Stimulated activated CD4-positive, alpha-beta T cell treated with anti-CD3 and anti-CD28 coated beads, Interleukin-12 subunit alpha, Interleukin-12 subunit beta, amount 100 ng/mL, for 4 hours (primary cell): ENCODE measurements around the gene RNASE7.

ENCODE experiments used
- DNase-seq: peaks from one replicate; pipeline ENCODE4 v3.0.0-alpha.2; 2020

The RNASE7 gene

DNA sequence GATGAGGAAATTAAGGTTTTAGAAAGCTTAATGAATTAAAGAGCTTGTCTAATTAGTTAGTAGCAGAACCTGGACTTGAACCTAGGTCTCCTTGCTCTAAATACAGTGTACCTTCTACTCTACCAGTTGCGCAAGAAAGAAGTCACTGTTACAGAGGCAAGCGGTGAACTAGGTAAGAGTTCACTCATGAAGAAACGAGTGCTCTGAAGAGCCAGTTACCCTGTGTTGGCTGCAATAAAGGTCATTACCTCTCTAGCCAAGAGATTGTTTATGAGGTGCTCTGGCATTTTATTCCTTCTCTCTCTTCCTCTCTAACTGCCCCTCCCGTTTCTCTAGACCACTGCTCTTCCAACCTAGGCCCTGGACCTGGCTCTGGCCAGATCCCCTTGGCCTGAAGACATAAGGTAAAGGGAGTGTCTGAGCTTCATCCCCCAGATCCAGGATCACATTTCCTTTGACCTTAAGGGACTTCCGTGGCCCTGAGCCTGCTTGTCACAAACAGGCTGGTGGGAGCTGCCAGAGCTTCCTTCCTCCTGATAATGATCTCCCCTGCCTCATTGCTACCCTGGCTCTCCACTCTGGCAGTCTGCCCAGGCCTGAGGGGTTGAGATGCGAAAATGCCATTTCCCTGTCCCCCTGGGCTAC lies 1.9 kb downstream of the RNASE7 start:
- DNase-seq: no peak

- DNase-seq: no peak
Observed at GRCh38 chr14:21047378-21047781, 5.2 kb downstream of the RNASE7 start.

DNA sequence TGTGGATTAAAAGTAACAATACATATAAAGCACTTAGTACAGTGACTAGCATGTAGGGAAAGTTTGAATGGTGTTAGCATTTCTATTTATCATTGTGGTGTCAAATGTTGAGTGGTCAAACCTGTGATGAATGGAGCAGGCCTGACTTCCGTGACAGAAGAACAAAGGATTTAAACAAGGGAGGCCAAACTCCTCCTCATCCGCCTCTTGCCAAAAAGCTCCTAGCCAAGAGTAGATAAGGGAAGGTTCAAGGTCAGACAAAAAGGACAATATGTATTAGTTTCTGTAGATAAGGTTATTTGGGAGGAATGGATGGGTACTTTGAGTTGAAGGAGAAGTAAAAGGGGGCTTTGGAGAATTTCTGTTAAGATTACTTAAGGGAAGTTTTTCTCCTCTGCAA lies 6.5 kb downstream of the RNASE7 start:
- no peak for DNase-seq

DNA sequence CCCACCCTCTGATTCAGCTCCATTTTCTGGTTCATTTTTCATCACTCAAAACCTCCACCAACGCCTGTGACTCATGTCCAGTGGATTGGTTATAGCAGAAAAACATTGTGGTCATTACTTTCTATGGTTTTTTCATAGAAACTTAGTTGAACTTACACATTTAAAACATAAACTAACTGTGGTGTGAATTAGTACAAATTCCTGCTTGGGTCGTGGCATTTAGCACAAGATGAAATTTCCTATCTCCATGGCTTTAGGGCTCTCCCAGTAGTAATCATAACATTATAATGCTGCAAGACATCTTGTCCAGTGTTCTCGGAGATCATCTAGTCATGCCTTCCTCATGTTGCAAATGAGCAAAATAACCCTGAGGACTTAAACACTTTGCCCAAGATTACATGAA lies 7.1 kb downstream of the RNASE7 start:
- no peak for DNase-seq

DNA sequence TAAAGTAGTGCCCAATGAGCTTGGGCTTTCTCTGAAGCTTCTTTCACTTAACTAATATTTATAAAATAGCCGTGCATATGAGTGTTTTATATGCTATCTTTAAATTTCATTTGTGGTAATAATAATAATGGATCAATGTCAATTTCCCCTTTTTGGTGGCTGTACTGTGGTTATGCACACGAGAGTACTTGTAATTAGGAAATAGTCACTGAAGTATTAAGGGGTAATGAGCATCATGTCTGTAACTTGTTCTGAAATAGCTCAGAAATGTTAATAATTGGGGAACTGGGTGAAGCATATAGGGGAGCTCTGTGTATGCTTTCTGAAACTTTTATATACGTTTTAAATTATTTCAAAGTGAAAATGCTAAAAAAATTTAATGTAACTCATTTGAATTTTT lies 8.4 kb downstream of the RNASE7 start:
- DNase-seq: no peak

- no peak for DNase-seq
Observed at GRCh38 chr14:21053184-21054122, 11.3 kb downstream of the RNASE7 start.

- DNase-seq: no peak
Observed at GRCh38 chr14:21054123-21054767, 12.1 kb downstream of the RNASE7 start.

DNA sequence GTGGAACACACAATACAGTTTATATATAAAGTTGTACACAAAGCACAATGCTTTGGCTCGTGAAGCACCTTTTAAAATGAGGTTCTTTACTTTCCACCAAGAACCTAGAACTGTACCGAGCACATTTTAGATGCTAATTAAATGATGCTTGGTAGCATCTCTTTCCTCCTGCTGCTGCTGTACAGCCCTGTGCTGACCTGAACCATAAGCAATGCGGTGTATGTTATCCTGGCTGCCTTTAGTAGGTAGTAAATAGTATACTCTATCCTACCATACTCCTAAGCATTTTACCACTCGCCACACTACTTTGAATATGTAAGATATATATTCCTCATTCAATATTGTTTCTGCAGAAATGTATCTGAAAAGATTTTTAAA lies 12.6 kb downstream of the RNASE7 start:
- DNase-seq: no peak

DNA sequence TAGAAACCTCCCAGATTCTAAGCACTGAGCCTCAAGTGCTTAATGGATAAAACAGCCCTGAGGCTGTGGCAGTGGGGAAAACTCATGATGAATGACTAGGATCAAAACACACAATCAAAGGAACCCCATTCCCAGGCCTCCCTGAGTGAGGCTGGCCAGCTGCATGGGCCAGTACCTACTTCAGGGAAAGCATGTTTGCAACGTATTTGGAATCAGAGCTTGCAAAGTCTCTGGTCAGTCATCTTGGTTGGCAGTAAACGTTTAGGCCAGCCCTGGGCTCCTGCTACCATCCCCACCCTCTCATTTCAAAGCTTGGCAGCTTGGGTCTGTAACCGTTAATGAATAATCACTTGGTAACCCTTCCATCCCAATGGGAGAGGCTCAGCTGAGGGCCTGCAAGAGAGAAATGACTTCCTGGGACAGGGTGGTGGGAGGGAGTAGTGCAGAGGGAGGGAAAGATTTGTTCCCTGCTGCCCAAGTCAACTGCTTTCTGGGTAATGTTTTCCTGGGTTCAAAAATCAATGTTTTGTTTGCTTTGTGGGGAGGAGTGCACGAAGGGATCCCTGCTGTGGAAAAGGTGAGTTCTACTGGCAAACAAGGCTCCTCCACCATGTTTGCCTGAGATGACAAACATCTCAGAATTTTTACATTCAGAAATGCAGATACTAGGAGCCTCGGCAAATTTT lies 13.4 kb downstream of the RNASE7 start:
- DNase-seq: no peak

DNA sequence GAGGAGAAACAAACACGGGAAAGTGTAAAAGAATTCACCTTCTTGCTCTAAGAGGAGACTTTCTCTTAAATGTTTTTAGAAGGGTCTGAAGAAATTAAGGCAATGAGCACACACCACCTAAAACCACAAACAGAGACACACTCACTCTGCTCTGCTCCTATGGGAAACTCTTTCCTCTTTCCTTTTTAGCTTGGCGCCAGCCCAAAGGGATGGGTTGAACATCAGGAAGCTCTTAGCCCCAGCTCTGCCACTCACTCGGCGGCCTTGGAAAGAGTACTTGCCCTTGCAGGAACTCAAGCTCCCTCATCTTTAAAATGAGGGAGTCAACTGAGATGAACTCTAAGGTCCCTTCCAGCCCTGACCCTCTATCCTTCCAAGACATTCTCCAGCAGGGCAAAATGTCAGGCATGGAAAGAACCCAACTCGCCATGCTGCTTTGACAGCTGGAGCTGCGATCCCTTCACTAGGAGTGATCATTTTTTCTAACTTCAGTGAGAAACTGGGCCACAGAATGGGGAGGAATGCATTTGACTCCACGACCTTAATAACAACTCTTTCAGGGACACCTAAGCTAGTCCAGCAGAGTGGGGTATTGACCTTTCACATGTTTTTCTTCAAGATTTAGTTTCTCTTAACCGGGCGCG lies 14.5 kb downstream of the RNASE7 start:
- no peak for DNase-seq

GRCh38 chr14:21057803-21058675 lies 15.9 kb downstream of the RNASE7 start, which contains the start of gene RNASE8:
TSS of gene RNASE8 (plus strand) at chr14:21057822. CDS start at chr14:21057893, 71 bp downstream.
- DNase-seq: no peak

GRCh38 chr14:21058903-21059302 lies 16.7 kb downstream of the RNASE7 start:
- DNase-seq: no peak

DNA sequence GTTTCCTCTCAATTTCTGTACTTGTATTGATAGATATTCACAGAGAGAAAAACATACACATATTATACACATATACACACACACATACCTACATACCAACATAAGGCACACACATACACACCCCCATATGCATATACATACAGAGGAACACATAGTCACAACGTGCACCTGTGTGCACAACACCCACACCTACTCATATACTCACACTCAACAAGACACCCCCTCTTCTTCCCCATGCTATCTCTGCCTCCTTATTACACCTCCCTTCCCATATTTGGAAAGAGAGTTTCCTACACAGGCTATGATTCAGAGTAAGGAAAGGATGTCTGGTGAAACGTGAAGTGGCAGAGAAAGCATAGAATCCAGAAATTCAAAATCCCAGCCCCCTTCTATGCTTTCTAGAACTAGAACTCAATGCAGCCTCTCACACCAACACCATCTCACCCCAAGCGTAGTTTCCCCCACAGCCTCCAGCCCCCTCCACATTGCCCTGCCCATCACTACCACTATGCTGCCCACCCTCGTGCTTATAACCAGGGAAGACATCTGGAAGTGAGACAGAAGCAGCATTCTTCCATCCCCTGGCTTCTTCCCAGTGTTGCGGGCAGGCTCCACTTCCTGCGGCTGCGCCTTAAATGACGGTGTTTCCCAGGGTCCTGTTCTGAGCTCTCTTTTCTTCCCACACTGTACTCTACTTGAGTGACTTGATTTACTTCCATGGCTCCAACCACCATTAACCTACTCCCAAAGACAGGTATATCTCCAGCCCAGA lies 17.9 kb downstream of the RNASE7 start:
- DNase-seq: no peak

DNA sequence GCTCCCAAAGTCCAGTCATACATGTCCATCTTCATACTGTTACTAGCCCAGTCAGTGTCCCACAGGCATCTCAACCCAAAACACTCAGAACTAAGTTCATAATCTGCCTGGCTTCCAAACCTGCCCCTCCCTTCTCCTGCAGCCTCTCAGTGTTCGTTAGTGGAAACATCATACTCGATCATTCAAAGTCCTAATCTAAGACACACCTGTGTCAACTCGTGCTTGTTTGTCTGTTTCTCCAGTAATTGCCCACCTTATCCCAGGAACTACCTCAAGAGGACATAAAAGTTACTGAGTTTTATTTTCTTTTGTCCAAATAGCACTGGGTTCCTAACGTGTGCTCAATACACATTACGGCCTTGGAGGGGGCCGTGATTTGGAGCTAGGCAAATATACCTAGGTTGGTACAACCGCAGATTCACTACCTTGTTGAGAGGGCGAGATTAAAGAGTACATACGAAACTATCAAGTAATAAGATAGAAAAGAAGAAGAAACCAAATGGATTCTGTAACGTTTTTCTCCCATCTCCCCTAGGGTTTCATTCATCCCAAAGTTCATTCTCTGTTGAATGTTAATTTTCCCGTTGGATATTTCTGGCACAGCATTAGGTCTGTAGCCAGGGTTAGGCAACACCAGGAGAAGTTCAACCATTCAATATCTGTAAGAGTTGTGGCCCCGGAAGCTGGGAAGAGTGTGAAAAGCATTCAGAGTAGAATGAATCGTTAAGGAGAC lies 18.6 kb downstream of the RNASE7 start:
- no peak for DNase-seq

GRCh38 chr14:21061347-21061668 lies 19.1 kb downstream of the RNASE7 start:
- no peak for DNase-seq

DNA sequence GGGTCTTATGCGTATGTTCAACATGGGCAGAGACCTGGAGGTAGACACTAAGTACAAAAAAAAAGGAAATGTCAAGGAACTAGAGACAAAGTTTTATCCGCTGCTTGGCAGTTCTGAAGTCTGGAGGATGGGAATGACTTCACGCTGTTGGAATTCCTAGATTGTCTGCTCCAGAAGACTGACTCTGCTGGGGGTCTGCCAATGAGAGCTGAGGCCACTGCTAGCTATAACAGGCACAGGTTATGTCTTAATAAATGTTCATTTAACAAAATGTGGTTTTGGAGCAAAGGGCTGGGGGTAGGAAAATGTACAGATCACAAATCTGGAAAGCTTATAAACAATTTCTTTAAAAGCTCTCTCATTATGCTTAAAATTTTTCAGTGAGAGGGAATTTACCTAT lies 21.3 kb downstream of the RNASE7 start:
- DNase-seq: no peak

DNA sequence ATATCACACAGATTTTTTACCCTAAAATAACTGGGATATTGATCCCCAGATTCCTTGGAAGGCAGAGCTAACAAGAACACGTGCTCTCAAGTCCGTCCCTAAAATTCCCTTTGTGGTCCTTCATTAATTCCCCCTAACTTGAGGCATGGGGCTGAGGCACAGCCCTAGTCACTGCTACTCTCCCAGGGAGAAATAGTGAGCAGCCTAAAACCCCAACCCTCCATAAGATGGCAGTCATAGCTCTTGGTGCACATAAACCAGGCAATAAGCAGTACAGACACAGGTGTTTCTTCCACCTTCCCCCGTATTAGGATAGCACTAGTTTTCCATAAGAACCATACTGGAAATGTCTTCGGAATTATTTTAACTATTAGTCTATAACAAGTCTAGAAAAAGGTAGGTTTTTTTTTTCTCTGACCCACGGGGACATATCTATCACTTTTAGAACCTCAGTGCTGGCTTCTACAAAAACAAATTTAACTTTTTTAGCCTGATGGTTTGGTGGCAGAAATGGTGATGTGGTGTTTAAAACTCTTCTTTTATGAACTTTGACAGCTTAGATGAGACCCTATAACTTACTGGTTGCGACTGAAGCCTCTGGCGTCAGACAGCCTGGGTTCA lies 24.8 kb downstream of the RNASE7 start:
- DNase-seq: no peak

DNA sequence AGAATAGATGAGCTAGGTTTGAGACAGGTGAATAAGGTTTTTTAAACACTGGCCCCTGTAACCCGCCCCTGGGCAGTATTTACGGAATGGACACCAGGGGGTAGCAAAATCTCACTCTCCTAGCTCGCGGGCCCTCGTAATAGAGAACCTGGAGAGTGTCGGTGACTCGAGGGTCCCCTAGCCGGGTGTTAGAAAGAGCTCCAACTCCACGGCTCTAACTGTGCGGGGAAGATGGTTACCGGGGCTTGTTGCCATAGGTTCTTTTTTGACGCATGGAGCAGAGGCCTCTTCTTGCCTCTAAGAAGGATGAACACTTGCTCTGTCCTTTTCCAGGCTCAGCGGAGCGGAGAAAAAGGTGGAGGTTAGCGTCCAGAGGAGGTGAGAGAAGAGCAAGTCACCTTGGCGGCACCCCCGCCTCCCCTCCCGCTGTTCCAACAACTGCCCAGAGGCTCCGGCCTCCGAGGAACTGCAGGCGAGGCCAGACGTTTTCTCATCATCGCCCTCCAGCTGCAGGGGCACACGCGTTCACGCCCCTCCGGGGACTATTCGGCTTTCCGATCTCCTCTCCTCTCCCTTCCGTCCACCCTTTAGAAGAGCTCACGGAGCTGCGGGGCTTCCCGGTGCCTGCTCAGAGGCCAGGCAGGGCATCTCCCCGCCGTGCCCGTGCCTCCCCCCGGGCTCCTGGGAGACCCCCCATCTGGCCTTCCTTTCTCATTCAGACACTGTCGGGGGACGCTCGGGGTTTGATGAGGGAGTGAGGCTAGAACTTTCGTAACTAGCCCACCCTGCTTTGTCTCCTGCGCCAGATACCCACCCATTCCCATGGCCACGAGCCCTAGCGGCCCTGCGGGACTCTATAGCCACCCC lies 26.6 kb downstream of the RNASE7 start:
- DNase-seq: peak; percentile 8
